Right atrium auricular region (tissue), 2 donors: ENCODE measurements around the gene BCL2. TPM values are rescaled to one million over a fixed set of nuclear protein-coding genes. Genes with fewer than 3 reads are reported as not detected.

Experiments used
- DNase-seq: peaks from one replicate; pipeline ENCODE4 v3.0.0-alpha.2; 2019; ENCODE audit warnings: low spot score
- H3K27ac ChIP-seq, 2 donors: fragments of 200-600 bp; sonication (generic); 1 replicate in 1 of 2; 2 replicates in 1 of 2; pipeline ENCODE4 v1.5.1; 2016 to 2019
- H3K27me3 ChIP-seq, 2 donors: fragments of 200-600 bp; sonication (generic); one replicate each; pipeline versions ENCODE4 v1.5.1 to v1.6.0; 2017 to 2019
- H3K36me3 ChIP-seq: fragments of 200-600 bp; sonication (generic); one replicate; pipeline ENCODE4 v1.5.1; 2016
- H3K4me1 ChIP-seq, 2 donors: fragments of 200-600 bp; sonication (generic); one replicate each; pipeline versions ENCODE4 v1.5.1 to v1.6.0; 2017 to 2019
- H3K4me3 ChIP-seq, 2 donors: fragments of 200-600 bp; sonication (generic); 1 replicate in 1 of 2; 2 replicates in 1 of 2; pipeline ENCODE4 v1.5.1; 2017 to 2019; ENCODE audit warnings: mild to moderate bottlenecking in 1 of 2, moderate library complexity in 1 of 2
- H3K9me3 ChIP-seq, 2 donors: fragments of 200-600 bp; sonication (generic); one replicate each; pipeline ENCODE4 v1.5.1; 2019
- total RNA-seq, 2 donors: library from RNA; depleted of rRNA; stranded (reverse); fragments of >200 nt; gene quantifications; one replicate each; pipeline ENCODE4 v1.1.0, GENCODE V29; 2016
- TF ChIP-seq, protein P1 (sequence below), 2 donors: fragments of 200-600 bp; sonication (generic); IDR thresholded peaks; one replicate each; pipeline ENCODE4 v1.5.1; 2019; ENCODE audit warnings: antibody characterized with exemption in 2 of 2

Gene BCL2
- total RNA-seq, 2 donors from 2014 or later = 6.5 to 8.0 TPM

DNA sequence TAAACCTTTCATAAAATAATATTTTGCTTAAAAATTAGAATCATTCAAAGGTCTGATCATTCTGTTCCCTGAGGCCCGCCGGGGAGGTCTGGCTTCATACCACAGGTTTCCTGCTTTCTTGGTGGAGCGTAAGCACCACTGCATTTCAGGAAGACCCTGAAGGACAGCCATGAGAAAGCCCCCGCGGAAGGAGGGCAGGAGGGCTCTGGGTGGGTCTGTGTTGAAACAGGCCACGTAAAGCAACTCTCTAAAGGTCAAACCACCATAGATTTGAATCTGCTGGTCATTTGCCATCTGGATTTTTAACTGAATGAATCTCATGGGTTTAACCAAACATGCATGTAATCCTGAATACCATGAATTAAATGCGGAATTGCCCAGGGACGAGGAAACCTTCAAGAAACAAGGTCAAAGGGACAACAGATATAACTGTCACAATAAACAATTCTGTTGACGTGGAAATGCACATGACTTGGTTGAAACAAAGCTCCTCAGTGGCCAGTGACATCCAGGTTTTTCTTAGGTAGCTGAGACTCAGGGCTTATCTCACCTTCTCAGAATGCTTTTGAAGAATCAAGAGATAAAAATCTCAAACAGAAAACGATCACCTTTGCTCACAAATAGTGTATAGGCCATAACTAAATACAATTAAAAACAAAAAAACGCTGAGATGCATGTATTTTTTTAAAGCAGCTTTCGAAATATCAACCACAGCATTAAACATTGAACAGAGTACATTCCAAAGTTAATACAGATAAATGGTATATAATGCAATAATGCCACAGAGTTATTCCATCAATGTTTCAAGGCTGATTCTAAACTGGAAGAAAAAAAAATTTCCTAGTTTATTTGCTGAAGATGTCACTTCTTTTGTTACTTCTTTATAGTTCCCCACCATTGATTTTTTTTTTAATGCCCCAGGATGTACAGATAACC, 193.2 kb downstream of the BCL2 start:
- H3K4me3 ChIP-seq = no peak overlapping the region
- no peaks in the 10 kb centered on the region for H3K36me3 ChIP-seq
- TF ChIP-seq, protein P1, sequence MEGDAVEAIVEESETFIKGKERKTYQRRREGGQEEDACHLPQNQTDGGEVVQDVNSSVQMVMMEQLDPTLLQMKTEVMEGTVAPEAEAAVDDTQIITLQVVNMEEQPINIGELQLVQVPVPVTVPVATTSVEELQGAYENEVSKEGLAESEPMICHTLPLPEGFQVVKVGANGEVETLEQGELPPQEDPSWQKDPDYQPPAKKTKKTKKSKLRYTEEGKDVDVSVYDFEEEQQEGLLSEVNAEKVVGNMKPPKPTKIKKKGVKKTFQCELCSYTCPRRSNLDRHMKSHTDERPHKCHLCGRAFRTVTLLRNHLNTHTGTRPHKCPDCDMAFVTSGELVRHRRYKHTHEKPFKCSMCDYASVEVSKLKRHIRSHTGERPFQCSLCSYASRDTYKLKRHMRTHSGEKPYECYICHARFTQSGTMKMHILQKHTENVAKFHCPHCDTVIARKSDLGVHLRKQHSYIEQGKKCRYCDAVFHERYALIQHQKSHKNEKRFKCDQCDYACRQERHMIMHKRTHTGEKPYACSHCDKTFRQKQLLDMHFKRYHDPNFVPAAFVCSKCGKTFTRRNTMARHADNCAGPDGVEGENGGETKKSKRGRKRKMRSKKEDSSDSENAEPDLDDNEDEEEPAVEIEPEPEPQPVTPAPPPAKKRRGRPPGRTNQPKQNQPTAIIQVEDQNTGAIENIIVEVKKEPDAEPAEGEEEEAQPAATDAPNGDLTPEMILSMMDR (IDR thresholded peaks at IDR 0.05) = no peak
- H3K4me1 ChIP-seq = peaks cover 0 to 4% of the 10 kb centered on the region in 2 donors
- no peaks in the 10 kb centered on the region for H3K27me3 ChIP-seq
- no peaks in the 10 kb centered on the region for H3K9me3 ChIP-seq
- no peak for DNase-seq
- H3K27ac ChIP-seq = no peak overlapping the region

DNA sequence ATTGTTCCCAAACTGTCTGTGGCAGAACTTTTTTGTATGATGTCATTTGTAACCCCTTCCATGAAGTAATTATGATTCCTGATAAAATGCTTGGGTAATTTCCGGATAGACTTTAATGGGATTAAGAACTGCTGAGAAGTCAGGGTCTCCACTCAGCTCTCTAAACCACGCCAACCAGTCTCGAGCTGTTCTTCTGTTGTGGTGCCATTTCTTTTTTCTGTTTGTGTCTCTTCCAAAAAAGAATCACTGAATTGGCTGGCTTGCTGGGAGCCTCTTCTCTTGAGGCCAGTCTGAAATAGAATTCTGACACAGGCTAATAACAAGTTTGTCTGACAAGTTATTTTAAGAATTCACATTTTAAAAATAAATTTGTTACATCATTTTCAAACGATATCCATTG, 198.9 kb downstream of the BCL2 start:
- Histone ChIP-seq H3K36me3 (no peaks in the 10 kb centered on the region), H3K9me3 (no peaks in the 10 kb centered on the region), H3K4me1 (no peaks in the 10 kb centered on the region), H3K27ac (peak overlapping the region in 1 of 2 donors; percentile 34), H3K27me3 (no peaks in the 10 kb centered on the region), H3K4me3 (no peak overlapping the region)
- TF ChIP-seq, protein P1 (IDR thresholded peaks at IDR 0.05) = no peak
- DNase-seq = no peak

DNA sequence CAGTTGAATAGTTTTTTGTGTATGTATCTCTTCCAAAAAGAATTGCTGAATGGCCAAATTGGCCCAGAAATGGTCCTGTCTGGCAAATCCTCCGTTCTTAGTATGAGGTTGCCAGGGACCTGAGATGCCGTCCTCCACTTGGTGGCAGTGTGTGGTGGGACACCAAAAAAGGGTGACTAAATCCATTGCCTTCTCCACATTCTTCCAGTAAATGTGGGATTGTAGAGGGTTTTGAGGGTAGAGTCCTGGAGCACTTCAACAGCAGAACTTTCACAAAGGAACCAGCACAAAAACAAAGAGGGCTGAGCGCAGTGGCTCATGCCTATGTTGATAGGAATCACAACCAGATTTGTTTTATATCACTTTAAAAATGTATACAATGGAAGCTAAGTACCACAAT, 199.9 kb downstream of the BCL2 start:
- TF ChIP-seq, protein P1 (IDR thresholded peaks at IDR 0.05) = peak in 1 of 2 donors; percentile 62
- Histone ChIP-seq H3K27ac (no peak overlapping the region), H3K36me3 (no peaks in the 10 kb centered on the region), H3K9me3 (no peaks in the 10 kb centered on the region), H3K27me3 (no peaks in the 10 kb centered on the region), H3K4me1 (no peaks in the 10 kb centered on the region), H3K4me3 (no peak overlapping the region)
- no peak for DNase-seq

DNA sequence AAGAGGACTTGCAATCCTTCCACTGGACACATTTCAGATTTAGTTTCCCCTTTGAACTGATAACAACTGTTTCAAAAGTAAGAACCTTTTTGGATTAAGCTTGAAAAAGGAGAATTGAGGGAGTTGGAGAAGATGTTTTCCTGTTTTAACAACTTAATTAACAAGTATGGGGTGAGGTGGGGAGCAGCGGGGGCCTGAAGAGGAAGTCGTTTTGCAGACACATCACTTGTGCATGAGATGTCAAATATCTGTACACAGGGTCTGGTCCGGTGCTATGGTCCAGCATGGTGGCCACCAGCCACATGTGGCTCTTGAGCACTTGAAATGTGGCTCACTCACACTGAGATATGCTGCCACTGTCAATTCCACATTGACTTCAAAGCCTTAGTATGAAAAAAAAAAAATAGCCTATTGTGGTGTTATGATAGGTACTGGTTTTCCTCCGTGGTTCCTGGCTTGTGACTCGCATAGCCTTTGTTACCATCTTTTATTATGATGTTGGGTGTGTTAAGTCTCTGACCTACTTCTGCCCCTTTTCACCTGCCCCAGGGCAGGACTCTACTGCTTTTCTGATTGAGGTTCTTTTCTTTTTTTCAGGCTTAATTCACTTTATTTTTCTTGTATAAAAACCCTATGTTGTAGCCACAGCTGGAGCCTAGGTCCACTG, 205.5 kb downstream of the BCL2 start:
- Histone ChIP-seq H3K27me3 (no peaks in the 10 kb centered on the region), H3K27ac (no peak overlapping the region), H3K4me3 (no peak overlapping the region), H3K4me1 (peaks cover 0 to 17% of the 10 kb centered on the region in 2 donors), H3K9me3 (no peaks in the 10 kb centered on the region), H3K36me3 (no peaks in the 10 kb centered on the region)
- DNase-seq = no peak
- TF ChIP-seq, protein P1 (IDR thresholded peaks at IDR 0.05) = no peak

DNA sequence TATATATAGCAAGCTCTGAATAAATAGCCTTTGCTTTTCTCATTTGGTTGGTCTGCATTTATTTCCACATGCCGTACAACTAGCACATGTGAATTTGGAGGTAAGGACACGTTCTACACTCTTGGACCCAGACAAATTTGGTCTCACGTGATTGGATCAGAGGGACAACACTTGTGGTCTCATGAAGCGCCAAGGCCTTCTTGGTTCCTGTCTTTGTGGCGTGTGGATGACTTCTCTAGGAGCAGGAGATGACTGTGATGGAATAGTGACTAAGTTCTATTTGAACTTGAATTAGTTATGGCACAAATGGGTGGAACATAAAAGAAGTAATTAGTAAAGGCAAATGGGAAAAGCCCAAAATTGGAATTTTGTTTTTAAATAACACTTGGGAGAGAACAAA, 206.9 kb downstream of the BCL2 start:
- Histone ChIP-seq H3K27me3 (no peaks in the 10 kb centered on the region), H3K9me3 (no peaks in the 10 kb centered on the region), H3K4me1 (peaks cover 0 to 17% of the 10 kb centered on the region in 2 donors), H3K36me3 (no peaks in the 10 kb centered on the region), H3K27ac (peak overlapping the region; percentile 17 to 18), H3K4me3 (no peak overlapping the region)
- no peak for DNase-seq
- TF ChIP-seq, protein P1 (IDR thresholded peaks at IDR 0.05) = no peak
